Spinal cord (tissue), 10 donors: Measurements from ENCODE around the gene ITGB1. TPM values are rescaled to one million over a fixed set of nuclear protein-coding genes. Genes with fewer than 3 reads are reported as not detected.
"Not testable (repeated sequence)": the region's sequence is repeated elsewhere in the genome, so short reads cannot be mapped to it uniquely, and the experiment has no call there.

ENCODE experiments used
- DNase-seq, 6 donors: peaks; one replicate each; pipeline versions ENCODE4 v3.0.0 to v3.0.0-alpha.2; 2013 to 2015; ENCODE audit warnings: low spot score in 6 of 6, low read depth in 4 of 6
- H3K27ac ChIP-seq: one replicate; pipeline ENCODE4 v1.5.1; 2013; ENCODE audit warnings: low read depth, low read length, control low read depth
- H3K27me3 ChIP-seq: one replicate; pipeline ENCODE4 v1.6.1; 2013; ENCODE audit warnings: low read length; ENCODE audit not compliant: control insufficient read depth, insufficient read depth
- H3K36me3 ChIP-seq: one replicate; pipeline ENCODE4 v1.6.1; 2013; ENCODE audit warnings: low read length; ENCODE audit not compliant: control insufficient read depth, insufficient read depth
- H3K4me1 ChIP-seq: one replicate; pipeline ENCODE4 v1.6.1; 2013; ENCODE audit warnings: low read length; ENCODE audit not compliant: control insufficient read depth, insufficient read depth
- H3K4me3 ChIP-seq: one replicate; pipeline ENCODE4 v1.5.1; 2013; ENCODE audit warnings: low read depth, low read length, control low read depth
- H3K9me3 ChIP-seq: one replicate; pipeline ENCODE4 v1.6.1; 2013; ENCODE audit warnings: low read length; ENCODE audit not compliant: control insufficient read depth, insufficient read depth
- WGBS: methylation state at CpG from one replicate; pipeline ENCODE4 v1.1.5; 2013; ENCODE audit warnings: missing lambda C conversion rate; ENCODE audit not compliant: insufficient coverage; 5-methylcytosine and 5-hydroxymethylcytosine counted together
- polyA plus RNA-seq, 2 donors: library from polyadenylated mRNA; unstranded; fragments of 120-200 nt; gene quantifications; one replicate each; pipeline ENCODE4 v1.2.1, GENCODE V29; 2013; ENCODE audit not compliant: insufficient read length in 2 of 2
- total RNA-seq, 2 donors: library from RNA; depleted of rRNA in 1 of 2; stranded (reverse); fragments of 120-200 nt in 1 of 2; fragments of >200 nt in 1 of 2; gene quantifications; one replicate each; pipeline versions ENCODE4 v1.2.3 to v1.2.4, GENCODE V29; 2013 to 2014
- donor health status: healthy.

ITGB1 gene
- total and polyA plus RNA-seq, 4 donors = 130 to 281 (median 199) TPM

- Histone ChIP-seq H3K27ac (no peak overlapping the region), H3K4me1 (no peaks in the 10 kb centered on the region), H3K4me3 (no peak overlapping the region), H3K9me3 (no peaks in the 10 kb centered on the region), H3K36me3 (peaks cover 27% of the 10 kb centered on the region), H3K27me3 (no peaks in the 10 kb centered on the region)
- no CpG with 5 or more reads among the region's 2 CpGs for WGBS
- DNase-seq = no peak
Measured at GRCh38 chr10:32923849-32924248, 34.2 kb downstream of the ITGB1 start.

- WGBS = no CpG with 5 or more reads among the region's 2 CpGs
- peaks cover 27% of the 10 kb centered on the region for H3K36me3 ChIP-seq
Measured at GRCh38 chr10:32923134-32923533, 34.9 kb downstream of the ITGB1 start.

DNA sequence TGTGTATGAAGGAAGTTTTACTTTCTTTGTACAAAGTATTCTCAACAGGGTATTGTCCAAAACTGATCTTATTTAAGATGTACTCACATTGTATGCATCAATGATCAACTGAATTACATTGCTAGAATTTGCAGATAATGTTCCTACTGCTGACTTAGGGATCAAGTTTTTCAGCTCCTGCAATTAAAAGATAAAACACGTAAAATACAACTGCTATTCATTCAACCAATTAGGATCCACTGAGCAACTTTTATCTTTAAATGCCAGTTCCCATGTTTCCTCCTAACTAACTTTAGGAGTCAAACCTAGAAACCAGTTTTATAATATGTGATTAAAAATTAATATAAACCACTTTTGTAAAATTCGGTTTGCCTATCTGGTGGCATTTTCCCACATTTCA lies 35.9 kb downstream of the ITGB1 start:
- H3K27me3 ChIP-seq = no peaks in the 10 kb centered on the region
- no peak overlapping the region for H3K27ac ChIP-seq
- no peaks in the 10 kb centered on the region for H3K9me3 ChIP-seq
- peaks cover 22% of the 10 kb centered on the region for H3K36me3 ChIP-seq
- no peak for DNase-seq
- no peak overlapping the region for H3K4me3 ChIP-seq
- no peaks in the 10 kb centered on the region for H3K4me1 ChIP-seq
- no CpG with 5 or more reads among the region's 2 CpGs for WGBS

More at GRCh38 chr10:32923134-32923533, 34.9 kb downstream of the ITGB1 start:
- Histone ChIP-seq H3K4me1 (no peaks in the 10 kb centered on the region), H3K9me3 (no peaks in the 10 kb centered on the region), H3K27me3 (no peaks in the 10 kb centered on the region), H3K27ac (no peak overlapping the region), H3K4me3 (no peak overlapping the region)
- DNase-seq = no peak

- not testable (repeated sequence) for H3K4me1 ChIP-seq, H3K27me3 ChIP-seq, H3K36me3 ChIP-seq, H3K27ac ChIP-seq, DNase-seq, H3K4me3 ChIP-seq, H3K9me3 ChIP-seq
- WGBS = no CpG with 5 or more reads among the region's 5 CpGs
Measured at GRCh38 chr10:32917817-32918216, 40.2 kb downstream of the ITGB1 start.

GRCh38 chr10:32911285-32912016 lies 46.6 kb downstream of the ITGB1 start:
- WGBS = 94% methylated on average over 5 of the region's 11 CpGs
- no peaks in the 10 kb centered on the region for H3K27me3 ChIP-seq
- H3K27ac ChIP-seq = no peak overlapping the region
- peaks cover 12% of the 10 kb centered on the region for H3K36me3 ChIP-seq
- H3K4me1 ChIP-seq = no peaks in the 10 kb centered on the region
- no peak for DNase-seq
- H3K4me3 ChIP-seq = no peak overlapping the region
- H3K9me3 ChIP-seq = no peaks in the 10 kb centered on the region

DNA sequence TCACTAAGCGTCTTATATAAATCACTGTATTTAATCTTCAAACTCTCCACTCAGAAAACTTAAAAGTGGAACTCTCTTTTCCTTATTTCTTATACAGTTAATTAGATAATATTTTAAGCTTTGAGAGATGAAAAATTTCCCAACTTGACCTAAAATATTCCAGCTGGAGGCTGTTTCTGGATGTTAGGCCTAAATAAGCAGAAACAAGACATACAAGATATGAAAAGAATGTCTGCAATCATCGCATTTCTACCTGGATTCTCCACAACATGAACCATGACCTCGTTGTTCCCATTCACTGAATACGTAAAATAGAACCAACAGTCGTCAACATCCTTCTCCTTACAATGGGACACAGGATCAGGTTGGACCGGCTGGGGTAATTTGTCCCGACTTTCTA lies 48.1 kb downstream of the ITGB1 start:
- WGBS = no CpG with 5 or more reads among the region's 7 CpGs
- not testable (repeated sequence) for H3K27me3 ChIP-seq, H3K27ac ChIP-seq, H3K4me3 ChIP-seq, DNase-seq, H3K9me3 ChIP-seq, H3K4me1 ChIP-seq
- peaks cover 16% of the 10 kb centered on the region for H3K36me3 ChIP-seq

GRCh38 chr10:32909456-32909855 lies 48.6 kb downstream of the ITGB1 start:
- H3K27me3 ChIP-seq = no peaks in the 10 kb centered on the region
- H3K36me3 ChIP-seq = peaks cover 16% of the 10 kb centered on the region
- no peaks in the 10 kb centered on the region for H3K4me1 ChIP-seq
- no peak overlapping the region for H3K4me3 ChIP-seq
- H3K9me3 ChIP-seq = no peaks in the 10 kb centered on the region
- no CpG with 5 or more reads among the region's 1 CpG for WGBS
- DNase-seq = peak in 1 of 6 donors; percentile 51
- no peak overlapping the region for H3K27ac ChIP-seq

- Histone ChIP-seq H3K4me3 (no peak overlapping the region), H3K4me1 (no peaks in the 10 kb centered on the region), H3K36me3 (peaks cover 8% of the 10 kb centered on the region), H3K9me3 (no peaks in the 10 kb centered on the region), H3K27me3 (no peaks in the 10 kb centered on the region), H3K27ac (no peak overlapping the region)
- no CpG with 5 or more reads among the region's 4 CpGs for WGBS
- no peak for DNase-seq
Measured at GRCh38 chr10:32906595-32906994, 51.4 kb downstream of the ITGB1 start.

GRCh38 chr10:32905466-32905865 lies 52.6 kb downstream of the ITGB1 start:
- WGBS = 100% methylated on average over 2 of the region's 3 CpGs
- Histone ChIP-seq H3K27me3 (no peaks in the 10 kb centered on the region), H3K4me1 (no peaks in the 10 kb centered on the region), H3K27ac (no peak overlapping the region), H3K4me3 (no peak overlapping the region), H3K9me3 (no peaks in the 10 kb centered on the region), H3K36me3 (peaks cover 4% of the 10 kb centered on the region)
- DNase-seq = no peak

- WGBS = 65% methylated on average over 7 of the region's 9 CpGs
- Histone ChIP-seq H3K27ac (no peak overlapping the region), H3K36me3 (peaks cover 4% of the 10 kb centered on the region), H3K4me3 (no peak overlapping the region), H3K4me1 (no peaks in the 10 kb centered on the region), H3K9me3 (no peaks in the 10 kb centered on the region), H3K27me3 (no peaks in the 10 kb centered on the region)
- DNase-seq = peak in 2 of 6 donors; percentile 26 to 70
Measured at GRCh38 chr10:32901815-32902214, 56.2 kb downstream of the ITGB1 start.
